Renal cortex interstitium (tissue), 11 donors: ENCODE data around the gene ATP10A. TPM values are rescaled to one million over a fixed set of nuclear protein-coding genes. Genes with fewer than 3 reads are reported as not detected.

Experiments used
- DNase-seq, 11 donors: peaks; one replicate each; pipeline ENCODE4 v3.0.0-alpha.2; 2013; ENCODE audit warnings: low read depth in 9 of 11, low spot score in 4 of 11; ENCODE audit errors: extremely low read depth in 1 of 11
- polyA plus RNA-seq, 3 donors: library from polyadenylated mRNA; unstranded; fragments of 120-200 nt; gene quantifications; one replicate each; pipeline ENCODE4 v1.2.1, GENCODE V29; 2013; ENCODE audit not compliant: insufficient read length in 3 of 3

ATP10A gene
- polyA plus RNA-seq, 3 donors = 2.1 to 5.3 (median 2.9) TPM

DNA sequence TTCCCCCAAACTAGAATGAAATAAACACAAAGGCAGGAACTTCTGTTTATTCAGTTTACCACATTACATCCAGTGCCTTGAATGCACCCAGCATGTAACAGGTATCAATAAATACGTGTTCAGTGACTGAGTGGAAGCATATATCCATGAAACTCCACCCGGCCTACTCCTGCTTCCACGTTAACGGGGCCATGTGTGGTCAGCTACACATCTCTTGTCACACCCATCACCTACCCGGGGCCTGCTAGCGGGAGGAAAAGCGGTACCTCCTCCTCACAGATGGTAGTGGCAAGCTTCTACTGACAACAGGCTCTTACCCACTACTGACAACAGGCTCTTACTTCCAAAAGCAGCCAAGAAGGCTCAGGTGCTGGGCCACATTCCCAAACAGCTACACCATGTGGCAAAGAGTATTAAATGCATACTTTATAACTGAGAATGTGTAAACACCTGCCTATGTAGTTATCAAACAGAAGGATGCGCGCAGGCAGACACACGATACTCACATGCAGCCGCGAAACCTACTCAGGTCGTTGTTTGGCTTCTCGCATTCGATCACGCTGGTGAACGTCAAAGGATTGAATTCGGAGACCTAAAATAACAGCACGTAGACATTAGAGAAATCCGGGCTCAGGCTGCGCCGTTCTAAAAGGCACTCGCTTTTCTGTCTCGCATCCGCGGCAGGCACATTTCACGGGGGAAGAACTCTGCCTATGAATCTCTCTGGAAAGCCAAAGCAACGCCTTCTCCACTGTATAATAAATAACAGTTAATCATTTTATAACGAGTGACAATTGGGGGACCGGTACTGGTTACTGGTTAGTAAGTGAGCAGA, 127.4 kb downstream of the ATP10A start:
- no peak for DNase-seq

DNA sequence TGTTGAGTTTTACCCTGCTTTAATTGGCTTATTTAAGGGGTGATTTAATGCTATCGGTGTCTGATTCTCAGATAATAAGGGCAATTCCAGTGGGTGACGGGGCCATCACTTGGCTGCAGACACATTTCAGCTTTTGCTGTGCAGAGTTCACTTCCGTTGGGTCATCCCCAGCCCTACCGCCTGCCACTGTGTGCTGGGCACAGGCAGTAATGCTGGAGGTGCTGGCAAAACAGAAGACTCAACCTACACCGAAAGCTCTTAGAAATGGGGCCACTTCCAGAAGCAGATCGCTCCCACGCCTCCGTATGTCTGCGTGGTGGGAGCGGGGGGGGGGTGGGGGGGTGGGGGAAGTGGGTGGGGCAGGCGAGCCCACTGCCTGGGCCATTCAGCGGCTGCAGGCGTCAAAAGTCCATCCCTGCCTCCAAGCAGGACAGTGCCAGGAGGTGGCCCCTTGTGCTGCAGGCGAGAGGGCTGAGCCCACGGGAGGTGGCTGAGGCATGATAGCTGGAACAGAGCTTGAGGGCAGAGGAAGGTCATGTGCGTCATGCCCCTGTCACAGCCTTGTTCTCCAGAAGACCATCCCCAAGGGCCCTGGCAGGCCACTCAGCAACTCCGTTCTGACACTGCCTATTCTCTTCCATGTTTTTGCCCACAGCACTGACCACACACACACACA, 128.3 kb downstream of the ATP10A start:
- DNase-seq = no peak

DNA sequence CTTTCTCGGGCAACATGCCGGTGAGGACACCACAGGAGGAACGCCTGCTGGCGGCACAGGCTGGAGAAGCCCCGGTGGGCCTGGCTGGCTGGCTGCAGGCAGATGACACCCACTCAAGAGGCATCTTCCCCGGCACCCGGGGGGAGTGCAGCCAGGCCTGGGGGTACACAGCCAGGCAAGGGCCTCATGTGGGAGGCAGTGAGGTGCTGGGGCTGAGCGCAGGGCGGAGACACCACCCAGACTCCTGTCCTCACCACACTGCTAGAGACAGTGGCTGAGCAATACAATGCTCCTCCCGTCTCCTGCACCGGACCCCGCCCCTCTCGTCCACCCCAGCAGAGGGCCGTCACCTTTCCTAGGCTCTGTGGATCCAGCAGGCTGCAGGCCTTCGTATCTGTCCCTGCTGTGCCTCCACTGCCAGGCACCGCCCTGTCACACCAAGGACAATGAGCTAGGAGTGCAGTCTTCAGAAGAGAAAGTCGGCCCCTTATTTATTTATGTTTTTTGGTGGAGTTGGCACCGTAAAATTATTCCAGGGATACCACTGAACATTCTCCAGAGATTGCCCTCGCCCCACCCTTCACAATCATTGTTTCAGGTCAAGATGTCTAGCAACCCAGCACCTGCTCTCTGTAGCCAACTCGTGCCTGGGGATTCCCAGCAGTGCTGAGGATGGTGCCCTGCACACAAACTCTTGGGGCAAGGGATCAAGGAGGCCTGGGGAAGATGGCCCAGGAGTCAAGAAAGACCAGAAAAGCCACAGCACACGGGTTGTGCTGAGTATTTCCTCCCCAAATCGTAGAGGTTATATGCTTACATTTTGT, 129.1 kb downstream of the ATP10A start:
- no peak for DNase-seq

DNA sequence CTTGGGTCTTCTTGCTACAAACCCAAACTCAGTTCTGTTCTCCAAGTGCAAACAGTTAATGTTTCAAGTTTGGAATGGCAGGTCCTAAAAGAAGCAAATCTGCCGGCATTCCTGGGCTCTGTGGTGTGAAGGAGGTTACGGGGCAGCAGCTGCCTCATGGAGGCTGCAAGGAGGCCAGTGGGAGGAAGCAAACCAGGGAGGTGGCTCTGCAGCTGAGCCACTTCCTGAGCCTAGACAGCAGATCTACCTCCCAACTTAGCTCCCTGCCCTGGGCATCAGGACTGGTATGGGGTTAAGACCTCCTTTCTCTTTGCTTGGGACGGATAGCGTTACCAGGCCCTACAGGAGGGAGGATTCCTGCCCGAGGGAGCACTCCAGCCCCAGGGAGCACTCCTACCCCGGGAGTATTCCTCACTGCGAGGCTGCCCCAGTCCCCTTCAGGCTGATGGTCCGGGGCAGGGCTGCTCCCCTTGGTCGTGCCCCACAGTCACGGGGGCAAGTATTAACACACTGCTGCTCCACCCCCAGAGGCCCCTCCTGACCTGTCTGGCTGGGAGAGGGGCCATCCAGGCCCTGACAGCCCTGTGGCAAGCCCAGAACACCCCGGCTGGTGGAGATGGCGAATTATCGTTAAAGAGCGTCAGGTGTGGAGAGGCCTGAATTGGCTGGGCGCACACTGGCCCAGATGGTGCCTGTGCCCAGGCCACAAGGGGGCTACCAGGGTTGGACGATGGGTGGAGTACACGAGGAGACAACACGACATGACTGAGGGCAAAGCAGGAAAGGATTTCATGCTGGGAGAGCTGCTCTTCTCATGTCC, 129.9 kb downstream of the ATP10A start:
- no peak for DNase-seq

DNA sequence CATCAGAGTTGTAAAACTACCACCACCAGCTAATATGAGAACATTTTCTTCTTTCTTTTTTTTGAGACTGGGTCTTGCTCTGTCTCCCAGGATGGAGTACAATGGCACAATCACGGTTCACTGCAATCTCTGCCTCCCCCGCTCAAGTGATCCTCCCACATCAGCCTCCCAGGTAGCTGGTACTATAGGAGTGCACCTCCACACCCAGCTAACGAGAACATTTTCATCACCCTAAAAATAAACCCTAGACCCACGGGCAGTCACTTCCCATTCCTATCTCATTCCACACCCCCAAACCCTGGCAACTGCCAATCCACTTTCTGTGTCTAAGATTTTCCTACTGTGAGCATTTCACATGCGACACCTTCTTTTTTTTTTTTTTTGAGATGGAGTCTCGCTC, 130.9 kb downstream of the ATP10A start:
- DNase-seq = no peak

DNA sequence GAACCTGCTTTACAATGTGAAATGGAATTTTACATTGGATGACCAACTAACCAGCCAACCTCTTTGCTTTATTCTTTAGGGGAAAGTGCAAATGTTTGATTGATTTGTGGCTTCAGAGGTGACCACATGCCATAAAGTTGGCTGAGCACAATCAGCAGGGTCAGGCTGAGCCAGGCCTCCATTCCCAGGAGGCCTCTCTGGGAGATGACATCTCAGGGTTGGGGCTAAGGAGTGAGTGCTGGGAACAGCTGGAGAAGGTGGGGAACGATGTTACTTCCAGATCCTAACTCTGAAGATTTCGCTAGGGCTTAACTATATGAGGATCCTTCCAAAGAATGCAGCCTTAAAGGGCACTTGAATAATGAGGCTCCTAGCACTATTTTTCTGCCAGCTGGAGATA, 131.7 kb downstream of the ATP10A start:
- DNase-seq = no peak

DNA sequence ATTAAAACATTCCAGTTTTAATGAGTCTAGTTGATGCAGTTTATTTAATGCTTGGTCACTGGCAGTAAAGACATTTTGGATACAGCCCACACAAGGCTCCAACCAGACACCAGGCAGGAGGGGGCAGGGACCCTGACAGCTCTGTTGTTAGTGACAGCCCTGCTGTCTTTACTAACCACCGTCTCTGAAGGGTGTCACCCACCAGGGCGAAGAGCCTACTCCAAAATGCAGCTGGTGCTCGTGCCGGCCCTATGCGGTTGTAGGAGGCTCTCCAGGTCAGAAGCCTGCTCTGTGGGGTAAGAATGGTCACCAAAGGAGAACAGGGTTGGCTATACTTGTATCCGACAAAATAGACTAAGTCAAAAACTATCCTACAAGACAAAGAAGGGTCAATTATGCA, 132.2 kb downstream of the ATP10A start:
- DNase-seq = no peak

DNA sequence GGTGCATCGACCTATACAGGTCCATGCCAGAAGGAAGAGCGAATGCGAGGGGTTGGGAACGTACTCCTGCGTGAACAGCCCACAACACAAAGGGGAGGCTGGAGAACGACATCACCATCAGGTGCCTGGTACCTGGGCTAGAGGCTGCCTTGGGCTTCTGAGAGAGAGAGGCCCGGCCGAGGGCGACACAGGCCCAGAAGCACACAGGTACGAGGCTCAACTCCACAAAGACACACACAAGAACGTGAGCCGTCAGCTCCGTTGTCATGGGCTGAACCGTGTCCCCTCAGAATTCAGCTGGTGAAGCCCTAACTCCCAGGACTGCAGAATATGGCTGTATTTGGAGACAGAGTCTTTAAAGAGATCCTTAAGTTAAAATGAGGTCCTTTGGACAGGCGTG, 134.3 kb downstream of the ATP10A start:
- DNase-seq = no peak

DNA sequence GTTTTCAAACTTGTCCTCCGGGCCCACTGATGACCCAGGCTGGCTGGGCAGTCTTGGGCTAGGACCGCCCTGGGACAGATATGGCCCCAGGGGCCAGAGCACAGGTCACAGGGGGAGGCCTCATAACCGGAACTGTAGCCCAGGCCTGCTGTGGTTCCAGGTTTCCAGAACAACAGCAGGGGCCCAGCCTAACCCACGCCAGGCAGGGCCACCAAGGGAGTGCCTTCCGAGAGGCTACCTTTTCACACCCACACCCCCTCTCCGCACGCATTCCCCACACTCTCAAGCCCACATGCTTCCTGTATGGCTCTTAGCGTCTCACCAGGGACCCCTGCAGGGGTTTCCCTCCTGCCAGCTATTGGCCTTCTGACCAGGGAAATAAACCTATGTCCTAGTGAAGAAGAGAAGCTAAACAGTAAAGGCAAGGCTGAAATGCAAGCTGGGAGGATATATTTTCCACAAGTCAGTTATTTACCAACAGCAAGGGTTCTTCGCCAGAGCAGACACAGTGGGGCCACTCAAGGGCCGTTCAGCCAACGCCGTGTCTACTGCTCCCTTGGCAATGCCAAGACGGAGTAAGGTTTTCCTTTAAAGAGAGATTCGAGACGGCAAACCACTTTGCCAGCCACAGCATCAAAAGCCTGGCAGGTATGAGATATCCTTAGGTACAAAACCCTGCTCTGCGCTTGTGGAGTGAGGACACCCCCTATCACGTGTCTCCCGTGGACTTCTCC, 135.1 kb downstream of the ATP10A start:
- DNase-seq = no peak

DNA sequence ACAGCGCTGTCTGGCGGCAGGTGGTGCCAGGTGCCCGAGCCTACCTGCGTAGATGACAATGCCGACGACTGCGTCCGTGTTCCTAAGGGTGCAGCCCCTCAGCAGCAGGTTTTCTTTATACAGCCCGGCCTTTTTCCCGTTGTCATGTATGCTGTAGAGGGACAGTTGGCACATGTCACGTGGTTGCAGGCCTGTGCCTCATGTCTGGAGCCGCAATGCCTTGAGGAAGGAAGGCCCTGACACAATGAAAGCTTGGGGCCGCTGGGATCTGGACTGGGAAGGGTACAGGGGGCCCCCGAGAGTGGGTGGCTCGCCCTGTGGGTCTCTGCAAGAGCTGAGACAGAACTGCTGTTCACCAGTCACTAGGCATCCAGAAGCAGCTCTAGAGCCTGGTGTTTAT, 136.0 kb downstream of the ATP10A start:
- no peak for DNase-seq

DNA sequence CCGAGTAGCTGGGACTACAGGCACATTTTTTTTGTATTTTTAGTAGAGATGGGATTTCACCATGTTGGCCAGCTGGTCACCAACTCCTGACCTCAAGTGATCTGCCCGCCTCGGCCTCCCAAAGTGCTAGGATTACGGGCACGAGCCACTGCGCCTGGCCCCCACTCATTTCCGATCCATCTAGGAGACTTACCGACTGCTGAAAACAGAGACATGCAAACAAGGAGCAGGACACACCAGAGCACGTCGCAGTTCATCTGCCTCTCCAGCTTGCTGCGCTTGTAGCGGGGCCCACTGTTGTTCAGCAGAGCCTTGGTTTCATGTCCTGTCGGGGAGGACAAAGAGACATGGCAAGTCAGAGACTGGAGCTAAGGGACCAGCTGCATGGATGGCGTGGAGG, 137.4 kb downstream of the ATP10A start:
- DNase-seq = no peak

DNA sequence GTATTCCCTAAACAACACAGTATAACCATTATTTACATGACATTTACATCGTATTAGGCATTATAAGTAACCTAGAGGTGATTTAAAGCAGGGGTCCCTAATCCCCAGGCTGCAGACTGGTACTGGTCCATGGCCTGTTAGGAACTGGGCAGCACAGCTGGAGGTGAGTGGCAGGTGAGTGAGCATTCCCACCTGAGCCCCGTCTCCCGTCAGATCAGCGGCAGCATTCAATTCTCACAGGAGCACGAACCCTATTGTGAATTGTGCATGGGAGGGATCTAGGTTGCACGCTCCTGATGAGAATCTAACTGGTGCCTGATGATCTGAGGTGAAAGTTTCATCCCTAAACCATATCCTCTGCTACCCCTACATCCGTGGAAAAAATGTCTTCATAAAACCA, 138.2 kb downstream of the ATP10A start:
- DNase-seq = no peak

DNA sequence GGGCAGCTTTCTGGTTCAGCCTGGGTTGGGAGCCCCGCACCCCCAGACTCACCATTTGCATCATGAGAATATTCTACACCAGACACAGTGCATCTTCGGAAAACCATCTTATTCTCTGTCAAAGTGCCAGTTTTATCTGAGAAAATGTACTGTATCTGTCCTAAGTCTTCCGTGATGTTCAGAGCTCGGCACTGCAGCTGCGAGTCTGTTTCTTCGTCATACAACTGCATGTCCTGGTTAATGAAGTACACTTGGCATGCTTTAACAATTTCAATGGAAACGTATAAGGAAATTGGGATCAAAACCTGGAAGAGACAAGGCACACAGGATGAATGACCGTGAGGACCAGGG, 141.5 kb downstream of the ATP10A start:
- DNase-seq = no peak

DNA sequence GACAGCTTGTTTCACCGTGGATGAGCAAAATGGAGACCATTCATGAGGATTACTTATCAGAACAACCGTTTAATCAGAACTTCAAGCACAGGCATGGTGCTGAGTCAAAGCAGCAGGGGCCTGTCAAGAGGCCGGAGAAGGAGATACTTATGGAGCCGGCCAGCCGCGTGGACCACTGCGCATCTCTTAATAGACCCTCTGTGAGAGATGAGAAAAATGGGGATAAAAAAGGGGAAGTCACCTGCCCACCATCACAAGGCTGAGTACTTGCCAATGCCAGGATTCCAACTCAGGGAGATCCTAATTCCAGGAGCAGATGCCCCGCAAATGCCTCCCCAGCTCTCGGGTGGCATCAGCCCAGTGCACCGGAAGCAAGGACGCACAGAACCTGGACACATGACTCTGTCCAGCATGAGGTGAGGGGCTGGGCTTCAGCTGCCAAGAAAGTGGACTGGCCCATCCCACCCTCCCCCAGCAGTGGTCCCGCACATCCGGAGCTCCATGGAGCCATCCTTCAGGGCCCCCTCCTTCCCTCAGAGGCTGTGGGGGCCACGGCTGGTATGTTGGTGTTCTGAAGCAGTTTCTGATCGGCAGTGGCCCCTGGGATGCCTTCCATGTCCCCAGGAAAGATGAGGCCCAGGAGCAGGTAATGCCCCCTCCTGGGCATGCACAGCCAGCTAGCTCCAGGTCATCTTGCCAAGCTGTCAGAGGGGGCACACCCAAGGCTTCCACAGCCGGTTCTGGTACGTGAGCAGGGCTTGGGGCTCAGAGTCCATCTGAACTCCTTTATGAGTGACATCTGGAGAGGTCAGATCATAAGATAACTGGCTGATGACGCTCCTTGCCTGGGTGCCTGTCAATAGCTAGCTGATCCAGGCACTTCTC, 143.8 kb downstream of the ATP10A start:
- DNase-seq = no peak

DNA sequence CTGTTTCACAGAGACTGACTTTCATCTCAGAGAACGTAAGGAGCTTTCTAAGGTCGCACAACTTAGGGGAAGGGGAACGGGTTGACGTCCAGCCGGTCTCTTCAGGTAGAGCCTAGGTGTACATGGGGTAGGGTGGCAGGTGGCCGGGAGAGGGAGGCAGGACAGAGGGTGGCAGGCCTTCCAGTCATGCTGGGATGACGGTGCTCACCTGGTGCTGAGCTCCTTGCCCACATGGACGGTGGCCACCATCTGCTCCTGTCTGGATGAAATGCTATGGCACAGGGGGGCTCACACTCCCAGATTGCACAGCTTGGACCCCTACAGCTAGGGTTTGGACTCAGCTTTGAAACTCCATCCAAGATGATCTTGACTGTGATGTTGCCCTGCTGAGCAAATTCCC, 144.5 kb downstream of the ATP10A start:
- DNase-seq = no peak

DNA sequence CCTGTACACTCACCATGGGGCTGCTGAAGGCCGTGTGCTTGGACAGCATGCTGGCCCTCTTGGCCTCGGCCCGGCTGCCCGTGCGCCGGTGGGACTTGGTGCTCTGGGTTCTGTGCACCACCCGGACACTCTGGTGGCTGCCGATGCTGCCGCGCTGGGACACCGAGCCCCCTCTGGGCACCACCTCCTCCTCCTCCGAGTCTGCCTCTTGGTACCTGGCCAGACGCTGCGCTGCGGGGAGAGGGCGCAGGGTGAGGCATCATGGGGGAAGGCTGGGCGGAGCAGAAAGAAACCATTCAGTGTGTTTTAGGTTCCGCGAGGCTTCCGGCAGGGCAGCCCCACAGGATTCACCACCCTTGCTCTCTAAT, 145.0 kb downstream of the ATP10A start:
- no peak for DNase-seq

DNA sequence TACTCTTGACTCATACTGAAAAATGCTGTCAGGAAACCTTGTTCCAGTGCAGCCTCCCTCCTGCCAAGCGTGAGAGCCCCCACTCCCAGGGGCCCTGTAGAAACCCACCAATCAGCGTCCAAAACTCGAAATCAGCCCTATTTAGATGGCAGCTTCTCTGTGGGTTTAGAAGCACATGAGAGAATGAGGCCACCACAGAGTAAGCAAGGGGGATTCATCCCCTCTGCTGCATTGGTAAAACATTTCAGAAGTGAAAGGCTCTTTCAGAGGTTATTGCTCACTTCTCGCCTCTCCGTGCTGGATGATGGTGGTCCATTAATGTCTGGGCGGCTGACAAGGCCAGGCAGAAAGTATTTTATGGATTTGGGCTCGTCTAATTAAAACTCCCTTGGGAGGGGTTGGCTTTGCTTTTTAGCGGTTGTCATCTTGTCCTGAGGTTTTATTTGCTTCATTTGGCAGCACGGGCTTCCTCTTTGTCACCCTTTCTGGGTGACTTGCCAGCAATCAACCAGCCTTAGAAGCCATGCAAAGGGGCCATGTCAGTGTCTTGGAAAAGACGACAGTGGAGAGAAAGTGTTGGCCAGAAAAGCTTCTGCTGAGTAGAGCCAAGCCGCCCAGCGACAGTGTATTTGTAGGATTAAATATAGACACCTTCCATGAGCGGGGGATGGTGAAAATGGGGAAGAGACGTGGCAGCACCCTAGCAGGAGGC, 145.5 kb downstream of the ATP10A start:
- DNase-seq = no peak
